Ovary (tissue), 3 donors: ENCODE results near the gene ELFN1.

Experiments used
- CTCF ChIP-seq, 3 donors: fragments of 450-650 bp in 2 of 3; fragments of 200-600 bp in 1 of 3; IDR thresholded peaks; one replicate each; pipeline versions ENCODE4 v1.5.1 to v1.8.0; 2016 to 2022; ENCODE audit warnings: antibody characterized with exemption in 3 of 3, mild to moderate bottlenecking in 1 of 3
- EP300 ChIP-seq: sonication (generic); formaldehyde crosslinking; IDR thresholded peaks from one replicate; pipeline ENCODE4 v1.6.1; 2017; ENCODE audit warnings: antibody characterized with exemption
- POLR2A ChIP-seq: fragments of 450-650 bp; IDR thresholded peaks from one replicate; pipeline ENCODE4 v1.6.1; 2017; ENCODE audit warnings: antibody characterized with exemption, mild to moderate bottlenecking, moderate library complexity
- donor health status: DM: no; HTN: no; CAD: no.

GRCh38 chr7:1724118-1724910 is 54.2 kb downstream of the ELFN1 start:
- TF ChIP-seq CTCF (IDR thresholded peaks at IDR 0.05) (no peak), POLR2A (no peak), EP300 (no peak)
